Activated CD8-positive, alpha-beta T cell treated with anti-CD3 and anti-CD28 coated beads, Interleukin-2, amount 10 ng/mL, durations not matched to agents 7 days and 5 days (primary cell): Measurements from ENCODE around the gene KRI1. TPM values are rescaled to one million over a fixed set of nuclear protein-coding genes. Genes with fewer than 3 reads are reported as not detected.
A peak's percentile ranks its signal among the peaks of the same experiment; 100 is the strongest.

Experiments used
- ATAC-seq: fragments of 150-1000 bp; cut with Tn5 transposase; one replicate; pipeline ENCODE4 v1.10.0; 2021; ENCODE audit warnings: moderate library complexity
- CTCF ChIA-PET: fragments of 350-600 bp; sonication (Branson Sonifier 250); formaldehyde crosslinking; loops from one replicate; lab custom pipeline; 2021; ENCODE audit warnings: antibody characterized with exemption; lab: Charles Lee
- POLR2A ChIA-PET: fragments of 350-600 bp; sonication (Branson Sonifier 250); formaldehyde crosslinking; loops from one replicate; lab custom pipeline; 2021; ENCODE audit warnings: antibody characterized with exemption; lab: Charles Lee
- DNase-seq: peaks from one replicate; pipeline ENCODE4 v3.0.0-alpha.2; 2020
- H3K27ac Mint-ChIP-seq: one replicate; pipeline ENCODE4 v1.8.0; 2021; ENCODE audit warnings: mild to moderate bottlenecking, mixed read lengths
- H3K27me3 Mint-ChIP-seq: one replicate; pipeline ENCODE4 v1.8.0; 2021; ENCODE audit warnings: low read depth, mixed read lengths
- H3K36me3 Mint-ChIP-seq: one replicate; pipeline ENCODE4 v1.8.0; 2021; ENCODE audit warnings: low read depth, mixed read lengths
- H3K4me1 Mint-ChIP-seq: one replicate; pipeline ENCODE4 v1.8.0; 2021; ENCODE audit warnings: low read depth, mixed read lengths
- H3K4me3 Mint-ChIP-seq: one replicate; pipeline ENCODE4 v1.8.0; 2021; ENCODE audit warnings: mild to moderate bottlenecking, mixed read lengths
- H3K9me3 Mint-ChIP-seq: one replicate; pipeline ENCODE4 v1.8.0; 2022; ENCODE audit warnings: mixed read lengths; ENCODE audit not compliant: insufficient read depth
- total RNA-seq, 2 experiments: library from RNA; stranded (reverse); gene quantifications; one replicate each; pipeline ENCODE4 v1.2.3, GENCODE V29; 2021

KRI1 gene
- total RNA-seq, 2 experiments from 2014 or later, result 64.0 to 72.8 TPM

- CTCF ChIA-PET, result interaction anchor here (0.9 to 1.6 kb wide), 2 partner anchors 52 to 182 kb away, joined by 3 to 4 read pairs; no protein-coding TSS in a partner anchor
- H3K36me3 Mint-ChIP-seq, result no peaks in the 10 kb centered on the region
- peaks cover 44% of the 10 kb centered on the region for H3K4me1 Mint-ChIP-seq
- ATAC-seq (no peak), DNase-seq (no peak)
- POLR2A ChIA-PET, result interaction anchor here (0.8 kb wide), 1 partner anchor 37 kb away, joined by 3 read pairs; no protein-coding TSS in a partner anchor
- peaks cover 56% of the 10 kb centered on the region for H3K27me3 Mint-ChIP-seq
- H3K4me3 Mint-ChIP-seq, result peak within 1 kb of the TSS; percentile 53
- no peak within 1 kb of the TSS for H3K27ac Mint-ChIP-seq
- no peaks in the 10 kb centered on the region for H3K9me3 Mint-ChIP-seq
Observed at GRCh38 chr19:10517361-10517759, 48.5 kb downstream of the KRI1 start, which contains the start of gene S1PR5. TSS of gene S1PR5 (minus strand) at chr19:10517447. CDS start at chr19:10515011, 2,436 bp downstream.

- ATAC-seq (no peak), DNase-seq (no peak)
- Mint-ChIP-seq H3K27ac (no peak overlapping the region), H3K4me1 (peaks cover 44% of the 10 kb centered on the region), H3K27me3 (peaks cover 56% of the 10 kb centered on the region), H3K9me3 (no peaks in the 10 kb centered on the region), H3K4me3 (peak overlapping the region; percentile 15), H3K36me3 (no peaks in the 10 kb centered on the region)
- ChIA-PET POLR2A (no interaction called here), CTCF (interaction anchor here (0.9 to 1.6 kb wide), 4 partner anchors 35 to 183 kb away, joined by 3 to 4 read pairs (median 4); no protein-coding TSS in a partner anchor)
Observed at GRCh38 chr19:10516671-10517286, 49.0 kb downstream of the KRI1 start.

- no peaks in the 10 kb centered on the region for H3K9me3 Mint-ChIP-seq
- peaks cover 44% of the 10 kb centered on the region for H3K4me1 Mint-ChIP-seq
- ATAC-seq (no peak), DNase-seq (no peak)
- no peak overlapping the region for H3K4me3 Mint-ChIP-seq
- peaks cover 60% of the 10 kb centered on the region for H3K27me3 Mint-ChIP-seq
- POLR2A ChIA-PET, result no interaction called here
- no peaks in the 10 kb centered on the region for H3K36me3 Mint-ChIP-seq
- CTCF ChIA-PET, result interaction anchor here (1.0 to 1.6 kb wide), 2 partner anchors 56 to 183 kb away, joined by 3 to 4 read pairs; no protein-coding TSS in a partner anchor
- no peak overlapping the region for H3K27ac Mint-ChIP-seq
Observed at GRCh38 chr19:10516064-10516385, 49.8 kb downstream of the KRI1 start.

GRCh38 chr19:10514211-10515145, 51.3 kb downstream of the KRI1 start:
- DNase-seq (peak; percentile 67), ATAC-seq (peak; percentile 76)
- H3K27ac Mint-ChIP-seq, result no peak overlapping the region
- ChIA-PET CTCF (no interaction called here), POLR2A (no interaction called here)
- peaks cover 46% of the 10 kb centered on the region for H3K4me1 Mint-ChIP-seq
- H3K27me3 Mint-ChIP-seq, result peaks cover 56% of the 10 kb centered on the region
- peak overlapping the region; percentile 69 for H3K4me3 Mint-ChIP-seq
- H3K36me3 Mint-ChIP-seq, result no peaks in the 10 kb centered on the region
- H3K9me3 Mint-ChIP-seq, result no peaks in the 10 kb centered on the region

GRCh38 chr19:10513223-10513622, 52.6 kb downstream of the KRI1 start:
- no peaks in the 10 kb centered on the region for H3K36me3 Mint-ChIP-seq
- ATAC-seq, result no peak
- H3K4me1 Mint-ChIP-seq, result peaks cover 45% of the 10 kb centered on the region

GRCh38 chr19:10510301-10510802, 55.5 kb downstream of the KRI1 start:
- H3K36me3 Mint-ChIP-seq, result no peaks in the 10 kb centered on the region
- peaks cover 29% of the 10 kb centered on the region for H3K27me3 Mint-ChIP-seq
- ChIA-PET CTCF (interaction anchor here (1.3 to 5.3 kb wide), 3 partner anchors 35 to 189 kb away, joined by 3 to 34 read pairs (median 9); no protein-coding TSS in a partner anchor), POLR2A (no interaction called here)
- DNase-seq (peak; percentile 73), ATAC-seq (no peak)
- H3K27ac Mint-ChIP-seq, result no peak overlapping the region
- peaks cover 43% of the 10 kb centered on the region for H3K4me1 Mint-ChIP-seq
- no peaks in the 10 kb centered on the region for H3K9me3 Mint-ChIP-seq
- H3K4me3 Mint-ChIP-seq, result no peak overlapping the region

More at GRCh38 chr19:10513223-10513622, 52.6 kb downstream of the KRI1 start:
- ChIA-PET POLR2A (interaction anchor here (0.6 kb wide), 2 partner anchors 36 to 40 kb away, joined by 3 to 4 read pairs; no protein-coding TSS in a partner anchor), CTCF (interaction anchor here (1.1 kb wide), 1 partner anchor 186 kb away, joined by 3 read pairs; no protein-coding TSS in a partner anchor)
- no peak for DNase-seq
- H3K27me3 Mint-ChIP-seq, result peaks cover 44% of the 10 kb centered on the region
- no peak overlapping the region for H3K27ac Mint-ChIP-seq
- no peaks in the 10 kb centered on the region for H3K9me3 Mint-ChIP-seq
- peak overlapping the region; percentile 3 for H3K4me3 Mint-ChIP-seq

- ATAC-seq, result peak; percentile 50
- peaks cover 32% of the 10 kb centered on the region for H3K4me1 Mint-ChIP-seq
- ChIA-PET CTCF (interaction anchor here (0.6 to 5.3 kb wide), 18 partner anchors 14 to 344 kb away, joined by 3 to 34 read pairs (median 3); partner anchors contain the start of genes QTRT1 and RAVER1), POLR2A (interaction anchor here (0.6 to 1.4 kb wide), 2 partner anchors 43 to 114 kb away, joined by 4 read pairs; no protein-coding TSS in a partner anchor)
- no peaks in the 10 kb centered on the region for H3K9me3 Mint-ChIP-seq
- DNase-seq, result no peak
- no peaks in the 10 kb centered on the region for H3K36me3 Mint-ChIP-seq
- H3K27ac Mint-ChIP-seq, result peak overlapping the region; percentile 43
- H3K27me3 Mint-ChIP-seq, result peaks cover 15% of the 10 kb centered on the region
- H3K4me3 Mint-ChIP-seq, result no peak overlapping the region
Observed at GRCh38 chr19:10508707-10509106, 57.1 kb downstream of the KRI1 start.

- H3K27ac Mint-ChIP-seq, result no peak overlapping the region
- no peaks in the 10 kb centered on the region for H3K9me3 Mint-ChIP-seq
- no peak overlapping the region for H3K4me3 Mint-ChIP-seq
- peaks cover 30% of the 10 kb centered on the region for H3K4me1 Mint-ChIP-seq
- POLR2A ChIA-PET, result interaction anchor here (0.6 to 1.4 kb wide), 2 partner anchors 44 to 80 kb away, joined by 3 to 4 read pairs; no protein-coding TSS in a partner anchor
- DNase-seq, result no peak
- peaks cover 9% of the 10 kb centered on the region for H3K27me3 Mint-ChIP-seq
- H3K36me3 Mint-ChIP-seq, result no peaks in the 10 kb centered on the region
- ATAC-seq, result no peak
- CTCF ChIA-PET, result interaction anchor here (0.6 to 5.3 kb wide), 13 partner anchors 16 to 343 kb away, joined by 3 to 34 read pairs (median 4); partner anchors contain the start of genes QTRT1 and RAVER1
Observed at GRCh38 chr19:10508036-10508435, 57.8 kb downstream of the KRI1 start.

- Mint-ChIP-seq H3K4me3 (peak overlapping the region; percentile 28), H3K4me1 (peaks cover 36% of the 10 kb centered on the region), H3K9me3 (no peaks in the 10 kb centered on the region), H3K27me3 (no peaks in the 10 kb centered on the region), H3K36me3 (peaks cover 8% of the 10 kb centered on the region), H3K27ac (no peak overlapping the region)
- ChIA-PET CTCF (interaction anchor here (0.6 to 1.9 kb wide), 18 partner anchors 9 to 358 kb away, joined by 3 to 13 read pairs (median 4); partner anchors contain the start of gene KRI1), POLR2A (interaction anchor here (0.7 to 1.1 kb wide), 2 partner anchors 56 to 62 kb away, joined by 4 to 5 read pairs; no protein-coding TSS in a partner anchor)
- DNase-seq (peak; percentile 89), ATAC-seq (peak; percentile 18)
Observed at GRCh38 chr19:10505583-10506229, 60.1 kb downstream of the KRI1 start.
